Fibroblast of the aortic adventitia (primary cell): Measurements from ENCODE around the gene ACTG1. TPM values are rescaled to one million over a fixed set of nuclear protein-coding genes. Genes with fewer than 3 reads are reported as not detected.

ENCODE experiments used
- DNase-seq: peaks from one replicate; pipeline ENCODE4 v3.0.0-alpha.2; 2010; ENCODE audit warnings: low read depth
- H3K4me3 ChIP-seq: 2 replicates; pipeline ENCODE4 v1.5.1; 2011; ENCODE audit warnings: low read depth, mild to moderate bottlenecking, control low read depth, low read length, moderate library complexity
- CTCF ChIP-seq: IDR thresholded peaks from 2 replicates; pipeline ENCODE4 v1.5.1; 2011; ENCODE audit warnings: mild to moderate bottlenecking, low read length, control low read depth, inconsistent platforms; ENCODE audit not compliant: insufficient read depth
- total RNA-seq: library from RNA; depleted of rRNA; stranded (reverse); fragments of >200 nt; gene quantifications from 2 replicates; pipeline ENCODE4 v1.2.3, GENCODE V29; 2012; ENCODE audit warnings: low replicate concordance

ACTG1 gene
- total RNA-seq, 1 donor: 6,650 TPM

GRCh38 chr17:81556175-81556691 is 43.6 kb upstream of the ACTG1 start:
- no peak overlapping the region for H3K4me3 ChIP-seq
- TF ChIP-seq CTCF: no peak
- DNase-seq: no peak

- peak; percentile 94 for DNase-seq
- H3K4me3 ChIP-seq: peak overlapping the region; percentile 92
- no peak for TF ChIP-seq CTCF
These were observed 41.1 kb upstream of the ACTG1 start for GRCh38 chr17:81553616-81554181.

- peak; percentile 77 for DNase-seq
- TF ChIP-seq CTCF: peak; percentile 19
- peak overlapping the region; percentile 92 for H3K4me3 ChIP-seq
These were observed 40.5 kb upstream of the ACTG1 start for GRCh38 chr17:81553018-81553615.

GRCh38 chr17:81552244-81553017 is 39.8 kb upstream of the ACTG1 start, which contains the start of gene FAAP100:
TSS of gene FAAP100 (minus strand) at chr17:81552353. CDS start at chr17:81552330, 23 bp downstream.
- no peak for TF ChIP-seq CTCF
- peak; percentile 68 for DNase-seq
- peak within 1 kb of the TSS; percentile 92 for H3K4me3 ChIP-seq

- peak overlapping the region; percentile 92 for H3K4me3 ChIP-seq
- TF ChIP-seq CTCF: no peak
- DNase-seq: no peak
These were observed 39.1 kb upstream of the ACTG1 start for GRCh38 chr17:81551458-81552243.

GRCh38 chr17:81550830-81551457 is 38.3 kb upstream of the ACTG1 start:
- H3K4me3 ChIP-seq: peak overlapping the region; percentile 92
- TF ChIP-seq CTCF: no peak
- DNase-seq: no peak
